IMR-90 (cell line): Measurements from ENCODE around the gene MAP4. TPM values are rescaled to one million over a fixed set of nuclear protein-coding genes. Genes with fewer than 3 reads are reported as not detected.

Source experiments
- ATAC-seq: fragments of 200-7000 bp; cut with Tn5 transposase; 2 replicates; pipeline ENCODE4 v1.9.1; 2020; ENCODE audit warnings: low read depth, mild to moderate bottlenecking, moderate library complexity
- BruUV-seq: library from RNA; stranded (reverse); fragments of 400-500 nt; replicated peaks from 2 replicates; lab custom pipeline; 2021; lab: Mats Ljungman, UMichigan
- CTCF ChIA-PET: fragments of 300-600 bp; formaldehyde crosslinking; extraction: SDS; loops from one replicate; lab custom pipeline; 2021; ENCODE audit warnings: antibody characterized with exemption; lab: Yijun Ruan, JAX
- POLR2A ChIA-PET: fragments of 300-600 bp; sonication (Branson Sonifier 250); formaldehyde crosslinking; loops from one replicate; lab custom pipeline; 2022; ENCODE audit warnings: antibody characterized with exemption; ENCODE audit not compliant: unreplicated experiment; lab: Charles Lee
- DNase-seq: peaks from one replicate; pipeline ENCODE4 v3.0.0; 2013
- H2AFZ ChIP-seq: replicated peaks from 2 replicates; pipeline ENCODE3; 2013; ENCODE audit warnings: low read length, mild to moderate bottlenecking; ENCODE audit not compliant: poor library complexity
- H2AK5ac ChIP-seq: 2 replicates; pipeline ENCODE4 v1.6.1; 2013; ENCODE audit warnings: low read depth, low read length, inconsistent platforms
- H2AK9ac ChIP-seq: replicated peaks from 2 replicates; pipeline ENCODE3; 2013; ENCODE audit warnings: mild to moderate bottlenecking, low read depth, low read length, moderate library complexity; ENCODE audit not compliant: poor library complexity
- H2BK120ac ChIP-seq: 2 replicates; pipeline ENCODE4 v1.6.1; 2013; ENCODE audit warnings: low read depth, low read length, inconsistent platforms
- H2BK15ac ChIP-seq: 3 replicates; pipeline ENCODE4 v1.6.1; 2013; ENCODE audit warnings: low read depth, low read length, inconsistent platforms
- H2BK20ac ChIP-seq: 2 replicates; pipeline ENCODE4 v1.6.1; 2013; ENCODE audit warnings: low read depth, mild to moderate bottlenecking, inconsistent platforms, low read length, moderate library complexity
- H2BK5ac ChIP-seq: 2 replicates; pipeline ENCODE4 v1.6.1; 2013; ENCODE audit warnings: mild to moderate bottlenecking, low read depth, low read length, inconsistent platforms; ENCODE audit not compliant: poor library complexity, severe bottlenecking
- H3K14ac ChIP-seq: replicated peaks from 2 replicates; pipeline ENCODE4 v1.6.1; 2013; ENCODE audit warnings: low read depth, low read length, inconsistent platforms
- H3K18ac ChIP-seq: 2 replicates; pipeline ENCODE4 v1.6.1; 2013; ENCODE audit warnings: low read depth, low read length, control low read depth
- H3K23ac ChIP-seq: 2 replicates; pipeline ENCODE4 v1.6.1; 2013; ENCODE audit warnings: low read depth, low read length, inconsistent platforms
- H3K27ac ChIP-seq: 2 replicates; pipeline ENCODE4 v1.5.1; 2013; ENCODE audit warnings: mild to moderate bottlenecking, control low read depth, low read length; ENCODE audit not compliant: insufficient read depth
- H3K27me3 ChIP-seq: 2 replicates; pipeline ENCODE4 v1.6.1; 2013; ENCODE audit warnings: low read length; ENCODE audit not compliant: control insufficient read depth, insufficient read depth
- H3K36me3 ChIP-seq: 2 replicates; pipeline ENCODE4 v1.6.1; 2013; ENCODE audit warnings: low read length, mixed read lengths; ENCODE audit not compliant: control insufficient read depth, insufficient read depth
- H3K4ac ChIP-seq: 2 replicates; pipeline ENCODE4 v1.6.1; 2013; ENCODE audit warnings: low read depth, low read length, inconsistent platforms
- H3K4me1 ChIP-seq: 2 replicates; pipeline ENCODE4 v1.6.1; 2013; ENCODE audit warnings: low read length, mixed read lengths; ENCODE audit not compliant: control insufficient read depth, insufficient read depth
- H3K4me2 ChIP-seq: 2 replicates; pipeline ENCODE4 v1.6.1; 2013; ENCODE audit warnings: low read depth, mild to moderate bottlenecking, control low read depth, low read length, moderate library complexity
- H3K4me3 ChIP-seq: 2 replicates; pipeline ENCODE4 v1.5.1; 2013; ENCODE audit warnings: low read depth, mild to moderate bottlenecking, control low read depth, low read length, moderate library complexity; ENCODE audit not compliant: insufficient read depth
- H3K56ac ChIP-seq: 2 replicates; pipeline ENCODE4 v1.6.1; 2013; ENCODE audit warnings: low read length, inconsistent platforms; ENCODE audit not compliant: insufficient read depth; ENCODE audit errors: extremely low read depth
- H3K79me1 ChIP-seq, 2 experiments: 2 replicates each; pipeline ENCODE4 v1.6.1; 2013; ENCODE audit warnings: low read length in 2 of 2, inconsistent platforms in 1 of 2, low read depth in 1 of 2
- H3K9ac ChIP-seq: 2 replicates; pipeline ENCODE4 v1.6.1; 2013; ENCODE audit warnings: low read depth, low read length, control low read depth
- H3K9me1 ChIP-seq: 2 replicates; pipeline ENCODE4 v1.6.1; 2013; ENCODE audit warnings: low read length, inconsistent platforms; ENCODE audit not compliant: insufficient read depth
- H3K9me3 ChIP-seq: 2 replicates; pipeline ENCODE4 v1.6.1; 2013; ENCODE audit warnings: low read length; ENCODE audit not compliant: control insufficient read depth, insufficient read depth
- H4K20me1 ChIP-seq: 2 replicates; pipeline ENCODE4 v1.6.1; 2013; ENCODE audit warnings: low read length, inconsistent platforms; ENCODE audit not compliant: insufficient read depth
- H4K5ac ChIP-seq: 2 replicates; pipeline ENCODE4 v1.6.1; 2013; ENCODE audit warnings: mild to moderate bottlenecking, low read depth, low read length, control low read depth
- H4K8ac ChIP-seq, 2 experiments: 2 replicates each; pipeline ENCODE4 v1.6.1; 2013; ENCODE audit warnings: low read depth in 2 of 2, low read length in 2 of 2, control low read depth in 1 of 2, inconsistent platforms in 1 of 2
- H4K91ac ChIP-seq: 2 replicates; pipeline ENCODE4 v1.6.1; 2013; ENCODE audit warnings: low read depth, low read length, inconsistent platforms; ENCODE audit not compliant: insufficient read depth
- BHLHE40 ChIP-seq: fragments of 150-350 bp; IDR thresholded peaks from 2 replicates; pipeline ENCODE4 v1.6.1; 2016; ENCODE audit warnings: mild to moderate bottlenecking, low read depth, low read length
- CEBPB ChIP-seq: IDR thresholded peaks from 2 replicates; pipeline ENCODE4 v1.6.1; 2012; ENCODE audit warnings: low read depth, low read length, improper control_type of control experiment
- CHD1 ChIP-seq: IDR thresholded peaks from 2 replicates; pipeline ENCODE4 v1.6.1; 2012; ENCODE audit warnings: low read depth, low read length, improper control_type of control experiment
- FOS ChIP-seq: fragments of 150-350 bp; IDR thresholded peaks from 2 replicates; pipeline ENCODE4 v1.6.1; 2016; ENCODE audit warnings: low read depth, low read length
- MAFK ChIP-seq: IDR thresholded peaks from 2 replicates; pipeline ENCODE4 v1.6.1; 2012; ENCODE audit warnings: low read depth, low read length, improper control_type of control experiment
- MAZ ChIP-seq: IDR thresholded peaks from 2 replicates; pipeline ENCODE4 v1.6.1; 2012; ENCODE audit warnings: low read depth, mild to moderate bottlenecking, low read length, improper control_type of control experiment, moderate library complexity, borderline replicate concordance
- MXI1 ChIP-seq: IDR thresholded peaks from 2 replicates; pipeline ENCODE4 v1.6.1; 2012; ENCODE audit warnings: low read depth, mild to moderate bottlenecking, low read length, moderate library complexity, borderline replicate concordance
- POLR2A ChIP-seq: IDR thresholded peaks from 2 replicates; pipeline ENCODE4 v1.6.1; 2012; ENCODE audit warnings: mild to moderate bottlenecking, low read depth, low read length
- RAD21 ChIP-seq: IDR thresholded peaks from 2 replicates; pipeline ENCODE4 v1.6.1; 2012; ENCODE audit warnings: low read length, improper control_type of control experiment
- RCOR1 ChIP-seq: IDR thresholded peaks from 2 replicates; pipeline ENCODE4 v1.6.1; 2012; ENCODE audit warnings: mild to moderate bottlenecking, low read length, improper control_type of control experiment; ENCODE audit not compliant: insufficient replicate concordance
- RFX5 ChIP-seq: IDR thresholded peaks from 2 replicates; pipeline ENCODE4 v1.8.0; 2012; ENCODE audit warnings: low read depth, mild to moderate bottlenecking, low read length, moderate library complexity
- SMC3 ChIP-seq: fragments of 150-350 bp; IDR thresholded peaks from 2 replicates; pipeline ENCODE4 v1.6.1; 2016; ENCODE audit warnings: low read depth, mild to moderate bottlenecking, antibody characterized with exemption, low read length, moderate library complexity
- WGBS, 2 experiments: methylation state at CpG; one replicate each; pipeline versions ENCODE4 v1.1.5 to v1.1.7; 2013; ENCODE audit warnings: missing lambda C conversion rate in 2 of 2; ENCODE audit not compliant: insufficient read length in 1 of 2; ENCODE audit errors: extremely low coverage in 2 of 2; 5-methylcytosine and 5-hydroxymethylcytosine counted together
- dilution Hi-C: fragments of 300-500 bp; cut with HindIII; formaldehyde crosslinking; loops from one replicate; pipeline ENCODE4 v1.14.3; 2018; ENCODE audit warnings: low sequenced_read_pairs; ENCODE audit not compliant: unreplicated experiment
- in situ Hi-C: fragments of 300-500 bp; cut with MboI; formaldehyde crosslinking; loops from 3 replicates; pipeline ENCODE4 v1.14.3; 2019; ENCODE audit warnings: low sequenced_read_pairs, inconsistent platforms, mixed read lengths
- intact Hi-C: fragments of 100-400 bp; cut with micrococcal nuclease; formaldehyde crosslinking; loops from 2 replicates; pipeline ENCODE4 v1.10.0; 2022
- polyA plus RNA-seq, 3 experiments: library from polyadenylated mRNA; depleted of rRNA; stranded (reverse); fragments of >200 nt; gene quantifications; 2 replicates each; pipeline ENCODE4 v1.2.3, GENCODE V29; 2012; ENCODE audit warnings: low replicate concordance in 1 of 3
- total RNA-seq: library from RNA; depleted of rRNA; stranded (reverse); fragments of >200 nt; gene quantifications from 2 replicates; pipeline ENCODE4 v1.2.3, GENCODE V29; 2012
- TF ChIP-seq, protein P1 (sequence below): fragments of 150-350 bp; IDR thresholded peaks from 2 replicates; pipeline ENCODE4 v1.6.1; 2017; ENCODE audit warnings: mild to moderate bottlenecking, antibody characterized with exemption, low read length, low read depth
- TF ChIP-seq, protein P2 (sequence below): fragments of 150-350 bp; IDR thresholded peaks from 2 replicates; pipeline ENCODE4 v1.6.1; 2016; ENCODE audit warnings: low read depth, mild to moderate bottlenecking, low read length, moderate library complexity, borderline replicate concordance
- TF ChIP-seq, protein P3 (sequence below): conservative IDR thresholded peaks from 2 replicates; pipeline ENCODE4 v1.5.1; 2012; ENCODE audit warnings: mild to moderate bottlenecking, low read depth, low read length, improper control_type of control experiment

The MAP4 gene
- total and polyA plus RNA-seq, 2 of the 4 experiments (the other 2 are of a cell fraction) = 87.8 to 216 TPM

DNA sequence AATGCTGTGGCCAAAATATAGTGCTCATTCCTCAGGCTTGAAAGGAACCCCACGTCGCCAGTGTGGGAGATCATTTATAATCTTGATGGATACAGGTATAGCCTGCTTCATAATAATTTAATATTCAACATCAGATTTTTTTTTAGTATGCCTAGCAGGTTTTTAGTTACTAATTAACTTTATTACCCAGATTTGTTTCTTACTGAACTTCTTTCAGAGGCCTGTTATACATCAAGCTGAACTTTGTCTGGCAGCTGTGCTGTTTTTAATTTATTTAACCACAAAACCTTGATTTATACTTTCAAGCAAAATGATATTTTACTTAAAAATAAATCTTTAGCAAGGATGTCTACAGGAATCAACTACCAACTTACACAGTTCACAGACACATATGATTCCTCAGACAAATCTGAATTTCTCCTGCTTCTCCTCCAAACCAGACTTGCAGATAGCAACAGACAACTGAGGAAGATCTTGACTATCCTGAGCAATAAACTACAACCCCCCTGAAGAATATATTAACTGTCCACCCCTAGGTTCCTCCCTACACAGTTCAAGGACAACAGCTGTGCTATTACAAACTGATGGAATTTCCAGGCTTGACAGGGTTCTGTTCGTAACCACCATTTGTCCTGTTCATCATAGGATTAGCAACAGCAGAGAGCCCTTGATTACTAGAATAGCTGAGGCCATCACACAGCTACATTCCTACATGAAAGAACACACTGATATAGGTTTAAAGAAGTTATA, 610 bp downstream of the MAP4 start:
- peak; percentile 37 for ATAC-seq
- ChIA-PET POLR2A (no interaction called here), CTCF (interaction anchor here (1.2 kb wide), 1 partner anchor 53 kb away, joined by 3 read pairs; no protein-coding TSS in a partner anchor)
- Histone ChIP-seq H4K20me1 (peaks cover 96% of the 10 kb centered on the region), H4K5ac (no peak overlapping the region), H3K4me2 (peak overlapping the region; percentile 60), H3K4me3 (no peak overlapping the region), H2BK15ac (no peak overlapping the region), H2BK120ac (no peak overlapping the region), H2AFZ (no peak overlapping the region), H3K27me3 (no peaks in the 10 kb centered on the region), H3K9me3 (no peaks in the 10 kb centered on the region), H2BK5ac (peak overlapping the region; percentile 10), H3K9ac (no peak overlapping the region), H2AK5ac (no peak overlapping the region), H2BK20ac (no peak overlapping the region), H4K91ac (no peak overlapping the region), H3K18ac (no peak overlapping the region), H3K9me1 (peaks cover 37% of the 10 kb centered on the region), H3K79me1 (peaks cover 24 to 86% of the 10 kb centered on the region in 2 experiments), H3K36me3 (peaks cover 7% of the 10 kb centered on the region), H3K23ac (0 out of 2 replicates have a peak overlapping the region, but pooled peaks have one; percentile 50), H4K8ac (no peak overlapping the region), H3K27ac (no peak overlapping the region), H2AK9ac (no peak overlapping the region), H3K14ac (no peak overlapping the region), H3K4me1 (peaks cover 31% of the 10 kb centered on the region), H3K56ac (no peak overlapping the region), H3K4ac (peak overlapping the region; percentile 0; the same call in 1 of the 2 replicates)
- intact Hi-C loops = no loop called here
- WGBS, 2 experiments = no CpG with 5 or more reads among the region's 3 CpGs
- no TSS peak for BruUV-seq
- peak; percentile 41 for DNase-seq
- dilution Hi-C loops = no loop called here
- in situ Hi-C loops = no loop called here
- TF ChIP-seq RFX5 = no peak
- TF ChIP-seq, protein P1, sequence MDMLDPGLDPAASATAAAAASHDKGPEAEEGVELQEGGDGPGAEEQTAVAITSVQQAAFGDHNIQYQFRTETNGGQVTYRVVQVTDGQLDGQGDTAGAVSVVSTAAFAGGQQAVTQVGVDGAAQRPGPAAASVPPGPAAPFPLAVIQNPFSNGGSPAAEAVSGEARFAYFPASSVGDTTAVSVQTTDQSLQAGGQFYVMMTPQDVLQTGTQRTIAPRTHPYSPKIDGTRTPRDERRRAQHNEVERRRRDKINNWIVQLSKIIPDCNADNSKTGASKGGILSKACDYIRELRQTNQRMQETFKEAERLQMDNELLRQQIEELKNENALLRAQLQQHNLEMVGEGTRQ = no peak
- no peak for TF ChIP-seq FOS
- no peak for TF ChIP-seq MAFK
- no peak for TF ChIP-seq MXI1
- TF ChIP-seq SMC3 = no peak
- no peak for TF ChIP-seq MAZ
- TF ChIP-seq RCOR1 = no peak
- no peak for TF ChIP-seq CEBPB
- no peak for TF ChIP-seq BHLHE40
- no peak for TF ChIP-seq CHD1
- no peak for TF ChIP-seq POLR2A
- TF ChIP-seq, protein P2, sequence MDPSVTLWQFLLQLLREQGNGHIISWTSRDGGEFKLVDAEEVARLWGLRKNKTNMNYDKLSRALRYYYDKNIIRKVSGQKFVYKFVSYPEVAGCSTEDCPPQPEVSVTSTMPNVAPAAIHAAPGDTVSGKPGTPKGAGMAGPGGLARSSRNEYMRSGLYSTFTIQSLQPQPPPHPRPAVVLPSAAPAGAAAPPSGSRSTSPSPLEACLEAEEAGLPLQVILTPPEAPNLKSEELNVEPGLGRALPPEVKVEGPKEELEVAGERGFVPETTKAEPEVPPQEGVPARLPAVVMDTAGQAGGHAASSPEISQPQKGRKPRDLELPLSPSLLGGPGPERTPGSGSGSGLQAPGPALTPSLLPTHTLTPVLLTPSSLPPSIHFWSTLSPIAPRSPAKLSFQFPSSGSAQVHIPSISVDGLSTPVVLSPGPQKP = no peak
- no peak for TF ChIP-seq RAD21
- TF ChIP-seq, protein P3, sequence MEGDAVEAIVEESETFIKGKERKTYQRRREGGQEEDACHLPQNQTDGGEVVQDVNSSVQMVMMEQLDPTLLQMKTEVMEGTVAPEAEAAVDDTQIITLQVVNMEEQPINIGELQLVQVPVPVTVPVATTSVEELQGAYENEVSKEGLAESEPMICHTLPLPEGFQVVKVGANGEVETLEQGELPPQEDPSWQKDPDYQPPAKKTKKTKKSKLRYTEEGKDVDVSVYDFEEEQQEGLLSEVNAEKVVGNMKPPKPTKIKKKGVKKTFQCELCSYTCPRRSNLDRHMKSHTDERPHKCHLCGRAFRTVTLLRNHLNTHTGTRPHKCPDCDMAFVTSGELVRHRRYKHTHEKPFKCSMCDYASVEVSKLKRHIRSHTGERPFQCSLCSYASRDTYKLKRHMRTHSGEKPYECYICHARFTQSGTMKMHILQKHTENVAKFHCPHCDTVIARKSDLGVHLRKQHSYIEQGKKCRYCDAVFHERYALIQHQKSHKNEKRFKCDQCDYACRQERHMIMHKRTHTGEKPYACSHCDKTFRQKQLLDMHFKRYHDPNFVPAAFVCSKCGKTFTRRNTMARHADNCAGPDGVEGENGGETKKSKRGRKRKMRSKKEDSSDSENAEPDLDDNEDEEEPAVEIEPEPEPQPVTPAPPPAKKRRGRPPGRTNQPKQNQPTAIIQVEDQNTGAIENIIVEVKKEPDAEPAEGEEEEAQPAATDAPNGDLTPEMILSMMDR = no peak
